HG03575 (cell line): ENCODE measurements around the gene BPTF.
"Not testable (repeated sequence)": the region's sequence is repeated elsewhere in the genome, so short reads cannot be mapped to it uniquely, and the experiment has no call there.

Experiments
- ATAC-seq: cut with Tn5 transposase; IDR thresholded peaks from one replicate; pipeline ENCODE4 v1.9.1; 2021; ENCODE audit not compliant: unreplicated experiment, insufficient number of reproducible peaks, low FRiP score; ENCODE audit errors: extremely low read depth

BPTF gene

DNA sequence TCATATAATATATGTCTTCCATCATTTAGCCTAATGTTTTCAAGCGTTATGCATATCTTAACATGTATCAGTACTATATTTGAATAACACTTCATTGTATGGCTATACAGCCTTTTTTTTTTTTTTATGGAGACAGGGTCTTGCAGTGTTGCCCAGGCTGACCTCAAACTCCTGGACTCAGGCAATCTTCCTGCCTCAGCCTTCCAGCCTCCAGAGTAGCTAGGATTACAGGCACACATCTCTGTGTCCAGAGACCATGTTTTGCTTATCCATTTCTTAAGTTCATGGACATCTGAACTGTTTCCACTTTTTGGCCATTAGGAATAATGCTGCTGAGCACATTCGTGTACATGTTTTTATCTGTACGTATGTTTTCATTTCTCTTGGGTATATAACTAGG, 7.8 kb downstream of the BPTF start:
- no peak for ATAC-seq

DNA sequence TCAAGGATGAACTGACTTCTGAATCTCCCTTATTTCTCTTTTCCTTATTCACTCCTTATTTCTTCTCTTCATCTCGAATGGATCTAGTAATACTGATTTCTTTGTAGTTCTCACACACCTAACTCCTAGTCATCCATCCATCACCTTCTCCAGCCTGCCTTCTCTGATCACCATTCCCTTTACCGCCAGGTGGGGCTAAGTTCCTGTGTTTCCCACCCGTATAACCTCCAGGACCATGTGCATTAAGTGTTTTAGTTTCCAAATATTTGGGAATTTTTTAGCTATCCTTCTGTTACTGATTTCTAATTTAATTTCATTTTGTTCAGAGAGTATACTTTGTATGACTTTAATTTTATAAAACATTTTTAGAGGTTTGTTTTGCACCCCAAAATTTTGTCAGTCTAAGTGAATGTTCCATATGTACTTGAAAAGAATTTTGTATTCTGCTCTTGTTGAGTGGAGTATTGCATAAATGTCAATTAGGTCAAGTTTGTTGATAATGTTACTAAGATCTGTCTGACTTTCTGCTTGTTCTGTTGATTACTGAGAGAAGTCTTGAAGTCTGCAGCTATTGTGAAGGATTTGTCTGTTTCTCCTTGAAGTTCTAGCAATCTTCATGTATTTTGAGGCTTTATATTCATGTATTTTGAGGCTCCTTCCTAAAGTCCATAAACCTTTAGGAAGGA, 8.8 kb downstream of the BPTF start:
- no peak for ATAC-seq

DNA sequence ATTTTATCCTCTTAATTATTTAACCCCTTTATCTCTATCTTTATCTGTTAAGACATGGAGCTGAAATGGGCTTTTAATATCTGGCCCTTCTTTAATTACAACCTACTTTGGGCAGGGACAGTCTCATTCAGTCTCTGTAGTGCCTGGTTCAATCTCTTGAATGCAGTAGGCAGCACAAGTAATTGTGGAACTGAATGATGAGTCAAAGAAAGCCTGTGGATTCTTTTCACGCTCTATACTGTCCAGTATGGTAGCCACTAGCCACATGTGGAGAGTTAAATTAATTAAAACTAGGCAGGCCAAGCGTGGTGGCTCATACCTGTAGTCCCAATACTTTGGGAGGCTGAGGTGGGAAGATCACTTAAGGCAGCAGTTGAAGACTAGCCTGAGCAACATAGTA, 9.3 kb downstream of the BPTF start:
- no peak for ATAC-seq

DNA sequence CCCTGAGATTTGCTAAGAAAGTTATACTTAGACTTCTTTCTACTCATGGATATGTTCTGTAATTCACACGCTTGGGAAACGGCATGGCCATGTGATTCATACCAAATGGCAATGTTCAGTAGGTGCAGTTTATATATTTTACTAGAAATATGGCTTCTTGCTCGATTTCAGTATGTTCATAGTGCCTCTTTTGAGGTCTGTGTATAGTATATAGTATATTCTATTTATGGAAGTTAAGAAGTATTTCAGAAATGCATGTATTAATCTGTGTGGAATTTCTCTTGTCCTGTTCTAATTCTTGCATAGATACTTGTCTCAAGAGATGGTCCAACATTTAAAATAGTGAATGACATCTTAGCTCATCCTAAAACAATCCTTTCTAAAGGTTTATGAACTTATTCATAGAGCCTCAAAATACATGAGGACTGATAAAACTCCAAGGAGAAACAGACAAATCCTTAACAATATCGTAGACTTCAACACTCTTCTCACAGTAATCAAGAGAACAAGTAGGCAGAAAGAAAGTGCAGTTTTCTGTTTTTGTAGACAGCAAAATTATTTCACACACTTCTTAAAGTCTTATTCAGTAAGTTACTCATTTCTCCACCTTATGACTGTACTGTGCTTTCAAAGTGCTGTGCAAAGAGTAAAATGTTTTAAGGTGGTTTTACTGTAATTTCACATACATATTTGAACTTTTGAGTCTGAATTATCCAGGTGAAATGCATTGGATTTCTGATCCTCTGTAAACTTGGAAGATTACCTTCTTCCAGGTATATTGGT, 11.1 kb downstream of the BPTF start:
- no peak for ATAC-seq

DNA sequence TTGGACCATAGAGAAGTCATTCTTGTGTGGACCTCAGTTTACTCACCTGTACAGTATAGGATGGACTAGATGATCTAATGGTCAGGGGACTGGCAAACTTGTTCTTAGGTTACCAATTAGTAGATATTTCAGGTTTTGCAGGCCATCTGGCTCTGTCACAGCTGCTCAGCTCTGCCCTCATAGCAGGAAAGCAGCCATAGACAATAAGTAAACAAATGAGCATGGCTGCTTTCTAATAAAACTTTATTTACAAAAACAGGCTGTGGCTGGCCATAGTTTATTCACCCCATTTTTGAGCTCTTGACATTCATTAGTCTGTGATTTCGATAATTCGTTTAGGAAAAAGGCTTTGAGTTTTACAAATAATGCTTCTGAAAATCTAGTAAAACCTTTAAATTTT, 12.7 kb downstream of the BPTF start:
- ATAC-seq: no peak

DNA sequence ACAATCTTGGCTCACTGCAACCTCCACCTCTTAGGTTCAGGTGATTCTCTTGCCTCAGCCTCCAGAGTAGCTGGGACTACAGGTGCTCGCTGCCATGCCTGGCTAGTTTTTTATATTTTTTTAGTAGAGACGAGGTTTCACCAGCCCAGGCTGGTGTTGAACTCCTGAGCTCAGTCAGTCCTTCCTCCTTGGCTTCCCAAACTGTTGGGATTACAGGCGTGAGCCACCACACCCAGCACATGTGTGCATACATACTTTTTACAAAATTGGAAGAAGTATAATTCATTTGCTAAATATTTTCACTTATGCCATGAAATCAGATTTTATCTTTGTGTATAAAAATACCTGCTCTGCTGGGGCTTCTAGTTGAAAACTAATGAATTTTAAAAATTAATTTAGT, 13.2 kb downstream of the BPTF start:
- no peak for ATAC-seq

DNA sequence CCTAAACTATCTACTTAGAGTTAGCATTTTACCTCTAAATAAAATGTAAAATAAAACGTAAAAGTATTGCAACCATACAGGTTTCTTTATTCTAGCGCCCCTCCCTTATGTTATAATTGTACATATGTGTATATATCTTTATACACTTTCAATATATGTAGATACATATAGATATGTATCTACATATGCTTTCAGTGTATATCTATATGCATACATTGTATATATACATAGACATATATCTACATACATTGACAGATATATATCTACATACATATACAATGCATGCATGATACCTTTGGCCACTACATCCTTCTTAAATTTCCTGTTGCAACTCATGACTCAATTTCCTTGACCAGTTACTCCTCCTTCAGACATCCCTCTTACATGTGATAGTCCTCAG, 16.7 kb downstream of the BPTF start:
- ATAC-seq: no peak

DNA sequence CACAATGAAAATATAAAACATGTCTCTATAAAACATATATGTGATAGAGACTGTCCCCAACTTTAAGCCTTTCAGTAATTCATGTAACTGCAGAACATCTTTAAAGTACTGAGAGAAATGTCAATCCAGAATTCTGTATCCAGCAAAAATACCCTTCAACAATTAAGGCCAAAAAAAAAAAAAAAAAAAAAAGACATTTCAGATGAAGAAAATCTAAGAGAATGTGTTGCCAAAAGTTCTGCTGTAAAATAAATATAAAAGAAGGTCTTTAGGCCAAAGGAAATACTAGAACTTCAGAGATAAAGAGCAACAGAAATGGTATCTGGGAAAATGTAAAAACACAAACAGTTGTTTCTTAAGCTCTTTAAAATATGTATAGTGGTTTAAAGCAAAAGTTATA, 17.3 kb downstream of the BPTF start:
- ATAC-seq: no peak

DNA sequence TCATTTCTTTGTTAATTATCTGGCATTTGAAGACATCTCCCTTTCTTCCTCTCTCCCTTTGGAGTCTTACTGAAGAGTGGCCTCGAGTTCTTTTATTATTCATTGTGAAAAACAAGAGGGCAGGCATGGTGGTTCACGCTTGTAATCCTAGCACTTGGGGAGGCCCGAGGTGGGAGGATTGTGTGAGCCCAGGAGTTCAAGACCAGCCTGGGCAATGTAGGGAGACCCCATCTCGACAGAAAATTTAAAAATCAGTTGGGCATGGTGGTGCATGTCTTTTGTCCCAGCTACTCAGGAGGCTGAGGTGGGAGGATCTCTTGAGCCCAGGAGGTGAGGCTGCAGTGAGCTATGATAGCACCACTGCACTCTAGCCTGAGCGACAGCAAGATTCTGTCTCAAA, 20.1 kb downstream of the BPTF start:
- ATAC-seq: no peak

DNA sequence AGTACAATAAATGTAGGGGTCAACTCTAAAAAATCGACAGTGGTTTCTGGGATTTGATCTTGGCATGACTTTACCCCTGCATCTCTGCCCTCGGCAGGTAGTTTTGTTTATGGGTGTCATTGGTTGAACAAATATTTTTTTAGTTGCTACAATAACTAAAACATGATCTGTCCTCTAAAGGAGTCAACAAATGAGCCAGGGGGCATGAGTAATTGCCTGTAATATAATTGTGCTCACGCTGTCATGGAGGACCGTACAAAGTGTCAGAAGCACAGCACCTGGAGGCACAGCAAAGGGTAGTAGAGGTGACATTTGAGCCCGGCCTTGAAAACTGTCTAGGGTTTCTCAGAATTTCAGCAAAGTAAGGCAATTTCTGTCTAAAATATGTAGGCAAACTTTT, 22.9 kb downstream of the BPTF start:
- not testable (repeated sequence) for ATAC-seq

DNA sequence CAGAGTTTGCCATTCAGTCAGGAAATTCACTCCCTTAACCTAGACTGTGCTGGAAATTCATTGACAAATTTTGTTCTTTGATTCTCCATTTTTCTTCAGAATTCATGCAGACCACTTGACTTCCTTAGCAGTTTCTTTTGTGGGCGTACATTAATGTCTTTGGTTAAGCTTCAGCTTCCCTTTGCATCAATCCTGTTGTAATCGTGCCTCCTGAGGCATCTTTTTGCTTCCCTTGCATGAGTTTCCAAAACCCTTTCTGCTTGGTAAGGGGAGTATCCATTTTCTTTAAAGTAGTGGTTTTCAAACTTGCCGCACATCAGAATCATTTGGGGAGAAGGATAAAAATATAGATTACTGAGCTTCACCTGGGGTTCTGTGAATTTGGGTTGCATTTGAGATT, 23.5 kb downstream of the BPTF start:
- not testable (repeated sequence) for ATAC-seq

DNA sequence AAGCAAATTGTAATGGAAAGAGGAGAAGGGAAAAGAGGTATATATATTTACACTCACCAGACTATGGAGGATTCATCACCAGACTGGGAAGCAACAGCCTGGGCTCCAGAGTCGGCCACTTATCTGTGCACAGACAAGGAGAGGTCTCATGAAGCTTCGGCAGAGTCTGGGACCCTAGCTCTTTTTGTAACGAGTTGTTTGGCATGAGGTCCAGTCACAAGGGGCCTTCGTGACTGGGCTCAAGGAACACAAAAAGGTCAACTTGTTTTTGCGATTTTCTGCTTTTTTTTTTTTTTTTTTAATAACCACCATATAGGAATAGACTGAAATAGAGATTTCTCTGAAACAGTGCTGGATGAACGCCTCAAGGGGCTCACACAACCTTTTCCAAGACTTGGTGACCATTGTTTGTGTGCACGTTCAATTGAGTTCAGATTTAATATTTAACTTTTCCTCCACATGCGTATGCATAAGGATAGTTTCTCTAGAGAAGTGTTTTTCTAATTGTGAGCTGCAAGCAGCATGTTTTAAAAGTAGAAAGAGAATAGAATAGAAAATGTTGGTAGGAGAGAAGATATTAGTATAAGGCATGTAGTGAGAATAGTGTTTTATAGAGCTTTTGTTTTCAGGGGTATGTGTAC, 25.8 kb downstream of the BPTF start:
- no peak for ATAC-seq

DNA sequence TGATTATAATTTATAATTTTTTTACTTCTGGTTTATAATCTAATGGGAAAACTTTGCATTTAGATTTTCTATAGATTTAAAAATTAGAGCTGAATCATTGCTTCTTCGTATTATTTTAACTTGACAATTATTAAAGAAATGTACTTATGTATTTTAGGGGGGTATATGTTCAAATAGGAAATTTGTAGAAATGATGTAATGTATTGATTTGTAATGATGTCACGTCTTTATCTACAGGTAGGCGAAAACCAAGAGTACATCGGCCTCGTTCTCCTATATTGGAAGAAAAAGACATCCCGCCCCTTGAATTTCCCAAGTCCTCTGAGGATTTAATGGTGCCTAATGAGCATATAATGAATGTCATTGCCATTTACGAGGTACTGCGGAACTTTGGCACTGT, 28.4 kb downstream of the BPTF start:
- no peak for ATAC-seq

DNA sequence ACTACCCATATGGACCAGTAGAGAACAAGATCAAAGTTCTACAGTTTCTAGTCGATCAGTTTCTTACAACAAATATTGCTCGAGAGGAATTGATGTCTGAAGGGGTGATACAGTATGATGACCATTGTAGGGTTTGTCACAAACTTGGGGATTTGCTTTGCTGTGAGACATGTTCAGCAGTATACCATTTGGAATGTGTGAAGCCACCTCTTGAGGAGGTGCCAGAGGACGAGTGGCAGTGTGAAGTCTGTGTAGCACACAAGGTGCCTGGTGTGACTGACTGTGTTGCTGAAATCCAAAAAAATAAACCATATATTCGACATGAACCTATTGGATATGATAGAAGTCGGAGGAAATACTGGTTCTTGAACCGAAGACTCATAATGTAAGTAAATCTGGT, 29.1 kb downstream of the BPTF start:
- ATAC-seq: no peak

DNA sequence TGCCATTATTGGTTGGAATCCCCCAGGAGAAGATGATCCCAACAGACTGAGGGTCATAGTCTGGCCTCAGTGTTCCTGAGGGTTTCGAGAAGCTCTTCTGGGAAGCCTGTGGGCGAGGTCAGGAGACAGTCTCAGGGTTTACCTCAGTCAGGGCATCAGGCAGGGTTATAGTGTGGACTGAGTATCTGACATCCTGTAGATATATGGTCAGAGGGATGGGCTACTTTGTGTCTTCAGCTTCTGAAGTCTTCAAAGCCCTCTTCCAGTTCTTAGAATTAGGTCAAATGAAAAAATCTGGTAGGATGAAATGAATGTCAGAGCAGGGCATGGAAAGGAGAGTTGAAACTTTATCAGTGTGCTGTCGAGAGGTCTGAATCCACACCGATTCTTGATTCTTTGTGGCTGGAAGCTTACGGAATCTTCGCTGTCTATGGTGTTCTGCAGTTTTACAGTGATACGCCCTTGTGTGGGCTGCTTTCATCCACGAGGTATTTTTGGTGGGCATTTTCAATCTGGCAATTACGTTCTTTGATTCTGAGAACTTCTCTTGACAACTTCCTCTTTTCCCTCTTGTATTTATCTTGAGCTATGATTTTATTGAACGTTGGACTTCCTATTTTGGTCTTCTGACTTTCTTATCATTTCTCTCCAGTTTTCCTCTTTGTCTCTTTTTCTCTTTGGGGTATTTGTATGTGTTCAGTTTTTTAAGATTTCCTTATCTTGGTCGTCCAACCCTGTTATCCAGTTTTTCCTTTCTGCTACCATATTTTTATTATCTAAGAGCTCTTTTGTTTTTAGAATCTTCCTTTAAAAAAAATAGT, 30.4 kb downstream of the BPTF start:
- ATAC-seq: no peak

DNA sequence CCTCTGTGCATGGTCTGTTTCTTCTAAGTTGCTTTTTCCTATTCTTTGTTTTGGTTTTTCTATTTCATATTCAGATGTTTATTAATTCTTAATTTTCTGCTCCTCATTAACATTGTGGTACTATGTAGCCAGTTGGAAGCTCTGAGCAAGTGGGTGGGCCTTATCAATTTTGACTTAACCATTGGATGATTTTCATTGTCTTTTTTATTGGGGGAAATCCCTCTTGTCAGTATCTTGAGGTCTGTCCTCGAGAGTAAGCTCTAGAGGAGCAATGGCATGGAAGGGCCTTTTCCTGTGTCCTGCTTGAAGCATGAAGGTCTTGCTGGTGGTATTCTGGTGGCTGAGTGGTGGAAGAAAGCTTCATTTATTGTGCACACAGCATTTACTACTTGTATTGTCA, 31.1 kb downstream of the BPTF start:
- not testable (repeated sequence) for ATAC-seq

DNA sequence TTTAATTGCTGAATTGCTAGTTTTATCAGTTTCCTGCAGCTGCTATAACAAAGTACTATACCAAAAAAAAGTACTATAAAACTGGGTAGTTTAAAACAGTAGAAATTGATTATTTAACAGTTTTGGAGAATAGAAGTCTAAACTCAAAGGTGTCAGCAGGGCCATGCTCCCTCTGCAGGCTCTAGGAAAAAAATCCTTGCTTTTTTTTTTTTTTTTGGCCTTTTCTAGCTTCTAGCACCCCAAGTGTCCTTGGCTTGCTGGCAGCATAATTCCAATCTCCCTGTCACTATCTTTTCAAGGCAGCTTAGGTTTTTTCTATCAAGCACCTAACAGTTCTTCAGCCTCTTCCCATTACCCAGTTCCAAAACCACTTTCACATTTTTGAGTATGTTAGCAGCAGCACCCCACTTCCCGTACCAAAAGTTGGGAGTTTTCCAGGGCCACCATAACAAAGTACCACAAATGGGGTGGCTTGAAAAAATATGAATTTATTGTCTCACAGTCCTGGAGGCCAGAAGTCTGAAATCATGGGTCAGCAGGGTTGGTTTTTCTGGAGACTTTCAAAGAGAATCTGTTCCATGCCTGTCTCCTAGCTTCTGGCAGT, 37.4 kb downstream of the BPTF start:
- no peak for ATAC-seq

DNA sequence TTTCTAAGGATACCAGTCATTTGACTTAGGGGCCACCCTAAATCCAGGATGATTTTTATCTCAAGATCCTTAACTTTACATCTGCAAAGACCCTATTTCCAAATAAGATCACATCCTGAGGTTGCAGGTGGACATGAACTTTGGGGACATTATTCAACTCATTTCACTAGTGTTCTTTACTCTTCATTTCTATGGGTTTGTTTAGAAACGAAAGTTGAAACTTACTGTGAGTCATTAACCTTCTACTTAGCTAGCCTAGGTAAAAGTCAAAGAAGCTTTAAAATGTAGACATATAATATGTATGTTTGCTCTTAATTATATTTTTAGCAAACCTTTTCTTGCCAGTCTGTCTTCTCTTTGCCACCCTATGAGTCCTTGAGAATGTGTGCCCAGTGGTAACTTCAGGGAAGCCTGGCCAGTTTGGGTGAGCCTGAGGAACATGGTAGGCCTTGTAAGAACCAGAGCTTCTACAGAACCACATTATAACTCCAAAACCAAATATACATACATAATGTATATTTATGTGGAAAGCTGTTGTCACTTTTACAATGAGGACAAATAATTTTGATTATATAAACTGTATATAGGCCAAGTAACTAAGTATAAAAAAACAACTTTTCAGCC, 38.4 kb downstream of the BPTF start:
- no peak for ATAC-seq

DNA sequence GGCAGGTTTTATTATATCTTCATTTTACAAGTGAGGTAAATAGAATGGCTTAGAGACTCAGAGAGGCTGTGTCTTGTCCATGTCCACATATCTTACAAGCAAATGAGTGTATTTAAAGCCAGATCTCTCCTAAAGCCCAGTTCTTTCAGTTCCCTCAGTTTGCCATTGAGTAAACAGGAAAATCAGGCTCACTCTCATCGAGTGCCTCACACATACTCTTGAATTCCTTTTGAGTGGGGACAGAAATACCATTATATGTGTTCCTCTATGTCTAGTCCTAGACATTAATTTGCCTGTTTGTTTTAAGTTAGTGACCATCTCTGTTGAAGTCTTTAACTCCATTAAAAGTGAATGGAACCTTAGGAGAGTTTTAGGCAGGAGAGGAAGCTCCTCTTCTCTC, 40.1 kb downstream of the BPTF start:
- no peak for ATAC-seq
